Fibroblast of lung (primary cell): Measurements from ENCODE around the gene WWC2. TPM values are rescaled to one million over a fixed set of nuclear protein-coding genes. Genes with fewer than 3 reads are reported as not detected.

ENCODE experiments used
- DNase-seq, 2 donors: peaks; one replicate each; pipeline versions ENCODE4 v3.0.0 to v3.0.0-alpha.2; 2010; ENCODE audit warnings: low read depth in 2 of 2
- H2AFZ ChIP-seq: 2 replicates; pipeline ENCODE4 v1.5.1; 2012; ENCODE audit warnings: low read length, control low read depth, inconsistent platforms
- H3K27ac ChIP-seq: 2 replicates; pipeline ENCODE4 v1.5.1; 2011; ENCODE audit warnings: low read length, control low read depth; ENCODE audit not compliant: insufficient read depth
- H3K27me3 ChIP-seq: 2 replicates; pipeline ENCODE4 v1.5.1; 2011; ENCODE audit warnings: mild to moderate bottlenecking, low read length; ENCODE audit not compliant: control insufficient read depth, insufficient read depth
- H3K36me3 ChIP-seq: 2 replicates; pipeline ENCODE4 v1.5.1; 2011; ENCODE audit warnings: low read length; ENCODE audit not compliant: control insufficient read depth, insufficient read depth
- H3K4me1 ChIP-seq: 2 replicates; pipeline ENCODE4 v1.5.1; 2011; ENCODE audit warnings: low read length; ENCODE audit not compliant: control insufficient read depth, insufficient read depth; ENCODE audit errors: extremely low read depth
- H3K4me2 ChIP-seq: 2 replicates; pipeline ENCODE4 v1.5.1; 2011; ENCODE audit warnings: low read length, control low read depth; ENCODE audit not compliant: insufficient read depth; ENCODE audit errors: extremely low read depth
- H3K4me3 ChIP-seq, 4 experiments: fragments of 200-600 bp in 1 of 4; sonication (generic) in 1 of 4; replicated peaks in 1 of 4; 2 replicates each; pipeline ENCODE4 v1.5.1; 2011 to 2016; ENCODE audit warnings: low read length in 4 of 4, low read depth in 3 of 4, mild to moderate bottlenecking in 3 of 4, control low read depth in 2 of 4, inconsistent platforms in 1 of 4, mixed read lengths in 1 of 4; ENCODE audit not compliant: insufficient read depth in 1 of 4; ENCODE audit errors: control extremely low read depth in 1 of 4
- H3K79me2 ChIP-seq: 2 replicates; pipeline ENCODE4 v1.5.1; 2012; ENCODE audit warnings: mild to moderate bottlenecking, low read length, inconsistent platforms; ENCODE audit not compliant: control insufficient read depth, insufficient read depth
- H3K9ac ChIP-seq: 2 replicates; pipeline ENCODE4 v1.5.1; 2011; ENCODE audit warnings: mild to moderate bottlenecking, low read length, control low read depth; ENCODE audit not compliant: insufficient read depth
- H3K9me3 ChIP-seq: 2 replicates; pipeline ENCODE4 v1.5.1; 2012; ENCODE audit warnings: low read depth, low read length; ENCODE audit not compliant: control insufficient read depth, insufficient read depth
- H4K20me1 ChIP-seq: 2 replicates; pipeline ENCODE4 v1.5.1; 2011; ENCODE audit warnings: low read length; ENCODE audit not compliant: control insufficient read depth, insufficient read depth; ENCODE audit errors: extremely low read depth
- CTCF ChIP-seq, 2 donors: IDR thresholded peaks in 1 of 2; conservative IDR thresholded peaks in 1 of 2; 1 replicate in 1 of 2; 2 replicates in 1 of 2; pipeline ENCODE4 v1.5.1; 2011 to 2012; ENCODE audit warnings: low read length in 2 of 2, control low read depth in 1 of 2, inconsistent platforms in 1 of 2, low read depth in 1 of 2, mild to moderate bottlenecking in 1 of 2
- EZH2 ChIP-seq: IDR thresholded peaks from 2 replicates; pipeline ENCODE4 v1.5.1; 2012; ENCODE audit warnings: low read length, control low read depth, mild to moderate bottlenecking; ENCODE audit errors: missing control alignments
- polyA plus RNA-seq, 2 donors: library from polyadenylated mRNA; depleted of rRNA in 1 of 2; stranded (reverse) in 1 of 2; unstranded in 1 of 2; fragments of >200 nt; gene quantifications; 2 replicates each; pipeline ENCODE4 v1.2.1, GENCODE V29; 2011 to 2012; ENCODE audit warnings: missing spikeins in 1 of 2
- total RNA-seq: library from RNA; depleted of rRNA; stranded (reverse); fragments of >200 nt; gene quantifications from 2 replicates; pipeline ENCODE4 v1.2.1, GENCODE V29; 2014

Gene WWC2
- total and polyA plus RNA-seq, 2 donors (not counting 1 experiment from before 2014, with no cell fraction given): 31.6 to 34.0 TPM

GRCh38 chr4:183353557-183353956 is 254.5 kb downstream of the WWC2 start:
- Histone ChIP-seq H3K4me1 (peaks cover 18% of the 10 kb centered on the region), H3K36me3 (no peaks in the 10 kb centered on the region), H3K9me3 (no peaks in the 10 kb centered on the region), H3K9ac (no peak overlapping the region), H3K27me3 (no peaks in the 10 kb centered on the region), H4K20me1 (no peaks in the 10 kb centered on the region), H3K27ac (no peak overlapping the region), H3K4me3 (no peak overlapping the region), H3K4me2 (no peak overlapping the region), H2AFZ (no peak overlapping the region), H3K79me2 (no peaks in the 10 kb centered on the region)
- DNase-seq: no peak
- TF ChIP-seq CTCF (conservative IDR thresholded peaks at IDR 0.05 in 1 of 2, IDR thresholded peaks at IDR 0.05 in 1 of 2; ENCODE audit: low read depth in 1 of 2, low read length in 2 of 2) (no peak), EZH2 (no peak)

- no peak overlapping the region for H3K27ac ChIP-seq
- no peaks in the 10 kb centered on the region for H3K79me2 ChIP-seq
- no peaks in the 10 kb centered on the region for H3K27me3 ChIP-seq
- no peak overlapping the region for H3K4me3 ChIP-seq
- H3K36me3 ChIP-seq: no peaks in the 10 kb centered on the region
- H3K4me2 ChIP-seq: no peak overlapping the region
- TF ChIP-seq EZH2 (no peak), CTCF (conservative IDR thresholded peaks at IDR 0.05 in 1 of 2, IDR thresholded peaks at IDR 0.05 in 1 of 2; ENCODE audit: low read depth in 1 of 2, low read length in 2 of 2) (no peak)
- H3K9me3 ChIP-seq: no peaks in the 10 kb centered on the region
- peaks cover 15% of the 10 kb centered on the region for H3K4me1 ChIP-seq
- H3K9ac ChIP-seq: no peak overlapping the region
- DNase-seq: no peak
- H2AFZ ChIP-seq: no peak overlapping the region
- H4K20me1 ChIP-seq: no peaks in the 10 kb centered on the region
Measured at GRCh38 chr4:183354219-183354618, 255.2 kb downstream of the WWC2 start.

GRCh38 chr4:183355405-183355804 is 256.3 kb downstream of the WWC2 start:
- Histone ChIP-seq H3K79me2 (no peaks in the 10 kb centered on the region), H3K4me3 (no peak overlapping the region), H3K4me2 (no peak overlapping the region), H3K9me3 (no peaks in the 10 kb centered on the region), H3K27me3 (no peaks in the 10 kb centered on the region), H3K36me3 (no peaks in the 10 kb centered on the region), H2AFZ (no peak overlapping the region), H4K20me1 (no peaks in the 10 kb centered on the region), H3K27ac (no peak overlapping the region), H3K9ac (no peak overlapping the region), H3K4me1 (peaks cover 16% of the 10 kb centered on the region)
- TF ChIP-seq CTCF (conservative IDR thresholded peaks at IDR 0.05 in 1 of 2, IDR thresholded peaks at IDR 0.05 in 1 of 2; ENCODE audit: low read depth in 1 of 2, low read length in 2 of 2) (no peak), EZH2 (no peak)
- DNase-seq: peak; percentile 81 to 94
